PFSK-1 (cell line): ENCODE results near the gene CAB39.

Experiments
- FOXP2 ChIP-seq: optimal IDR thresholded peaks from 2 replicates; pipeline ENCODE3; 2011; ENCODE audit warnings: borderline replicate concordance, control low read depth, inconsistent platforms; ENCODE audit not compliant: insufficient read depth; ENCODE audit errors: extremely low read length, extremely low read depth
- POLR2AphosphoS5 ChIP-seq: IDR thresholded peaks from 2 replicates; pipeline ENCODE4 v1.6.1; 2012; ENCODE audit warnings: low read depth, mild to moderate bottlenecking, control low read depth, low read length, moderate library complexity
- REST ChIP-seq, 2 experiments: IDR thresholded peaks; 2 replicates each; pipeline versions ENCODE4 v1.6.1 to v1.8.0; 2011 to 2012; ENCODE audit warnings: low read depth in 2 of 2, low read length in 2 of 2, control low read depth in 1 of 2, inconsistent platforms in 1 of 2, mild to moderate bottlenecking in 1 of 2, moderate library complexity in 1 of 2; ENCODE audit not compliant: insufficient read depth in 1 of 2
- SIN3A ChIP-seq: IDR thresholded peaks from 2 replicates; pipeline ENCODE4 v1.6.1; 2012; ENCODE audit warnings: mild to moderate bottlenecking, low read length, moderate library complexity, borderline replicate concordance; ENCODE audit not compliant: insufficient read depth
- TAF1 ChIP-seq: IDR thresholded peaks from 2 replicates; pipeline ENCODE4 v1.6.1; 2012; ENCODE audit warnings: low read length, control low read depth, borderline replicate concordance; ENCODE audit not compliant: insufficient read depth

Gene CAB39

DNA sequence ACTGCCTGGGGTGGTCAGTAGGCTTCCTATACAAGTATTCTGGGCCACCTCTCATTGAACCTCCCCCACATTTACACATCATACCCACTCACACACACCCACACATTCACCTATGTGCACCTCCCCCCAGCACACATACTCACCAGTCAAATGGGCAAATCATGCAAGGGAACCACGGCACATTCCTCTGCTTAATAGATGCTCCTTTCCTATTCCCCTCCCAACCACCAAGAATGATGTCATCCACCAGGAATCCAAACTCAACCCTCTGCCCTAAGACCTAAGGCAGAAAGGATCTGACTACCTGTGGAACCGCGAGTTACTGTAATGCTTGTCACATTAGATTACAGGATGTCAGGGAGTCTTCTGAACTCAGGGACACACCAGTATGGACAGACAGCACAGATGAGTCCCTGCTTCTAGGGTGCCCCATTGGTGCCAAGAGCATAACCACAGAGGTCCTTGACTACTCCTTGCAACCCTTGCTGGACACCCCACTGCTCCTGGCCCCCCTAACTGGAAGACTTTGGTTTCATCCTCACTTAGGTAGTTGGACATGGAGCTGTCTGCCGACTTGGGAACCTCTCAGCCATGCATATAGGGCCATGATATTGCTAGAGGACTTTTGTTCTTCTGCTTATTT lies 21.5 kb upstream of the CAB39 start:
- TF ChIP-seq TAF1 (no peak), FOXP2 (no peak), POLR2AphosphoS5 (no peak), REST (IDR thresholded peaks at IDR 0.05; ENCODE audit: insufficient read depth in 1 of 2, low read depth in 2 of 2, low read length in 2 of 2) (no peak)

DNA sequence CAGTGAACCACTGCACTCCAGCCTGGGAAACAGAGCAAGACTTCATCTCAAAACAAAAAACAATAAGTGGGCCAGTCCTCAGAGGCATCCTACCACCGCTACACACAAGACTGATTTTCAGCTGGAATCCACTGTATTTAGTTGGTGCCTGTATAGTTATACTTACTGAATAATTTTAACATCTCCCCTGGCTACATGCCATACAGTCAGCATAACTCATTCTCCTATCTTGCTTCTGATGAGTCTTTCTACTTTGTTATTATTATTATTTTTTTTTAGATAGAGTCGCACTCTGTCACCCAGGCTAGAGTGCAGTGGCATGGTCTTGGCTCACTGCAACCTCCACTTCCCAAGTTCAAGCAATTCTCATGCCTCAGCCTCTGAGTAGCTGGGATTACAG lies 19.9 kb upstream of the CAB39 start:
- no peak for TF ChIP-seq POLR2AphosphoS5
- no peak for TF ChIP-seq SIN3A
- TF ChIP-seq FOXP2 = no peak
- TF ChIP-seq TAF1 = no peak
- no peak for TF ChIP-seq REST (IDR thresholded peaks at IDR 0.05; ENCODE audit: insufficient read depth in 1 of 2, low read depth in 2 of 2, low read length in 2 of 2)

GRCh38 chr2:230693411-230693810 lies 19.2 kb upstream of the CAB39 start:
- TF ChIP-seq TAF1 (no peak), POLR2AphosphoS5 (no peak), FOXP2 (no peak), REST (IDR thresholded peaks at IDR 0.05; ENCODE audit: insufficient read depth in 1 of 2, low read depth in 2 of 2, low read length in 2 of 2) (no peak)

GRCh38 chr2:230694241-230694640 lies 18.4 kb upstream of the CAB39 start:
- TF ChIP-seq POLR2AphosphoS5 (no peak), REST (IDR thresholded peaks at IDR 0.05; ENCODE audit: insufficient read depth in 1 of 2, low read depth in 2 of 2, low read length in 2 of 2) (no peak), FOXP2 (no peak), TAF1 (no peak), SIN3A (no peak)

GRCh38 chr2:230695551-230695950 lies 17.1 kb upstream of the CAB39 start:
- TF ChIP-seq POLR2AphosphoS5 (no peak), REST (IDR thresholded peaks at IDR 0.05; ENCODE audit: insufficient read depth in 1 of 2, low read depth in 2 of 2, low read length in 2 of 2) (no peak), FOXP2 (no peak), SIN3A (no peak), TAF1 (no peak)
